H9 (cell line): ENCODE results near the gene CTAG2. TPM values are rescaled to one million over a fixed set of nuclear protein-coding genes. Genes with fewer than 3 reads are reported as not detected.

Experiments
- DNase-seq: peaks from one replicate; pipeline ENCODE4 v3.0.0-alpha.2; 2017
- H2AFZ ChIP-seq: one replicate; pipeline ENCODE4 v1.6.1; 2013; ENCODE audit warnings: mild to moderate bottlenecking, low read length, control low read depth, moderate library complexity
- H2AK5ac ChIP-seq: 2 replicates; pipeline ENCODE4 v1.6.1; 2013; ENCODE audit warnings: low read length, control low read depth, mixed read lengths; ENCODE audit not compliant: insufficient read length
- H2BK120ac ChIP-seq: one replicate; pipeline ENCODE4 v1.6.1; 2013; ENCODE audit warnings: low read depth, mild to moderate bottlenecking, low read length, control low read depth, inconsistent platforms; ENCODE audit not compliant: poor library complexity, severe bottlenecking
- H2BK12ac ChIP-seq: 2 replicates; pipeline ENCODE4 v1.6.1; 2013; ENCODE audit warnings: low read length, control low read depth, mixed read lengths, low read depth; ENCODE audit not compliant: insufficient read length
- H2BK15ac ChIP-seq: 2 replicates; pipeline ENCODE4 v1.6.1; 2013; ENCODE audit warnings: low read depth, low read length, control low read depth
- H2BK20ac ChIP-seq: one replicate; pipeline ENCODE4 v1.6.1; 2013; ENCODE audit warnings: low read depth, mild to moderate bottlenecking, low read length, control low read depth, inconsistent platforms; ENCODE audit not compliant: poor library complexity, severe bottlenecking
- H2BK5ac ChIP-seq: 2 replicates; pipeline ENCODE4 v1.6.1; 2013; ENCODE audit warnings: low read length, control low read depth, mixed read lengths; ENCODE audit not compliant: insufficient read length
- H3K14ac ChIP-seq: 2 replicates; pipeline ENCODE4 v1.6.1; 2013; ENCODE audit warnings: low read length, control low read depth; ENCODE audit not compliant: insufficient read depth
- H3K18ac ChIP-seq: 2 replicates; pipeline ENCODE4 v1.6.1; 2013; ENCODE audit warnings: low read depth, mild to moderate bottlenecking, mixed read lengths, low read length, control low read depth; ENCODE audit not compliant: insufficient read length
- H3K23ac ChIP-seq: 2 replicates; pipeline ENCODE4 v1.6.1; 2013; ENCODE audit warnings: low read length, control low read depth, mixed read lengths, low read depth; ENCODE audit not compliant: insufficient read length
- H3K23me2 ChIP-seq: 2 replicates; pipeline ENCODE4 v1.6.1; 2013; ENCODE audit warnings: low read depth, mild to moderate bottlenecking, mixed read lengths, low read length, control low read depth; ENCODE audit not compliant: insufficient read length, poor library complexity, severe bottlenecking
- H3K27ac ChIP-seq: 2 replicates; pipeline ENCODE4 v1.5.1; 2013; ENCODE audit warnings: low read length, control low read depth, mixed read lengths, low read depth; ENCODE audit not compliant: insufficient read length
- H3K27me3 ChIP-seq: 2 replicates; pipeline ENCODE4 v1.6.1; 2013; ENCODE audit warnings: low read length, control low read depth, inconsistent platforms; ENCODE audit not compliant: insufficient read depth
- H3K4ac ChIP-seq: 2 replicates; pipeline ENCODE4 v1.6.1; 2013; ENCODE audit warnings: low read depth, mild to moderate bottlenecking, control low read depth, inconsistent platforms, low read length, moderate library complexity
- H3K4me1 ChIP-seq: 2 replicates; pipeline ENCODE4 v1.6.1; 2013; ENCODE audit warnings: low read length, control low read depth, inconsistent platforms; ENCODE audit not compliant: insufficient read depth
- H3K4me2 ChIP-seq: 2 replicates; pipeline ENCODE4 v1.6.1; 2013; ENCODE audit warnings: low read length, control low read depth, mixed read lengths; ENCODE audit not compliant: insufficient read length, insufficient read depth
- H3K56ac ChIP-seq: 2 replicates; pipeline ENCODE4 v1.6.1; 2013; ENCODE audit warnings: low read depth, mild to moderate bottlenecking, mixed read lengths, low read length, control low read depth; ENCODE audit not compliant: insufficient read length
- H3K79me1 ChIP-seq: 2 replicates; pipeline ENCODE4 v1.6.1; 2013; ENCODE audit warnings: low read depth, mild to moderate bottlenecking, moderate library complexity, low read length, control low read depth, inconsistent platforms; ENCODE audit not compliant: insufficient read depth, poor library complexity, severe bottlenecking
- H3K79me2 ChIP-seq: 2 replicates; pipeline ENCODE4 v1.6.1; 2013; ENCODE audit warnings: low read length, control low read depth, inconsistent platforms; ENCODE audit not compliant: insufficient read depth
- H3K9ac ChIP-seq: 2 replicates; pipeline ENCODE4 v1.6.1; 2013; ENCODE audit warnings: low read length, control low read depth, mixed read lengths; ENCODE audit not compliant: insufficient read length; ENCODE audit errors: extremely low read depth
- H3K9me3 ChIP-seq: one replicate; pipeline ENCODE4 v1.6.1; 2013; ENCODE audit warnings: low read depth, low read length, inconsistent platforms; ENCODE audit not compliant: control insufficient read depth
- H3T11ph ChIP-seq: one replicate; pipeline ENCODE4 v1.6.1; 2013; ENCODE audit warnings: mild to moderate bottlenecking, low read length, control low read depth, inconsistent platforms
- H4K20me1 ChIP-seq: one replicate; pipeline ENCODE4 v1.6.1; 2013; ENCODE audit not compliant: control insufficient read depth, insufficient read length, insufficient read depth
- H4K5ac ChIP-seq: 2 replicates; pipeline ENCODE4 v1.6.1; 2013; ENCODE audit warnings: low read depth, mild to moderate bottlenecking, mixed read lengths, low read length, control low read depth; ENCODE audit not compliant: insufficient read length
- H4K8ac ChIP-seq: replicated peaks from 2 replicates; pipeline ENCODE4 v1.6.1; 2013; ENCODE audit warnings: low read length, control low read depth, mixed read lengths, low read depth; ENCODE audit not compliant: insufficient read length
- H4K91ac ChIP-seq: 2 replicates; pipeline ENCODE4 v1.6.1; 2013; ENCODE audit warnings: low read depth, mild to moderate bottlenecking, moderate library complexity, mixed read lengths, low read length, control low read depth; ENCODE audit not compliant: insufficient read length
- H3K27ac Mint-ChIP-seq, 3 experiments: 2 replicates in 2 of 3; 3 replicates in 1 of 3; pipeline ENCODE4 v1.8.0; 2020 to 2021; ENCODE audit warnings: mixed read lengths in 3 of 3, mild to moderate bottlenecking in 1 of 3, moderate library complexity in 1 of 3
- H3K27me3 Mint-ChIP-seq: 2 replicates; pipeline ENCODE4 v1.8.0; 2021; ENCODE audit warnings: low read depth, mild to moderate bottlenecking, moderate library complexity, mixed read lengths
- H3K36me3 Mint-ChIP-seq, 3 experiments: 2 replicates in 2 of 3; 3 replicates in 1 of 3; pipeline ENCODE4 v1.8.0; 2020 to 2021; ENCODE audit warnings: low read depth in 3 of 3, mixed read lengths in 3 of 3; ENCODE audit not compliant: insufficient read depth in 1 of 3
- H3K4me1 Mint-ChIP-seq, 2 experiments: 2 replicates each; pipeline ENCODE4 v1.8.0; 2020; ENCODE audit warnings: mixed read lengths in 2 of 2
- H3K4me3 Mint-ChIP-seq, 2 experiments: 2 replicates in 1 of 2; 3 replicates in 1 of 2; pipeline ENCODE4 v1.8.0; 2020 to 2021; ENCODE audit warnings: mild to moderate bottlenecking in 2 of 2, mixed read lengths in 2 of 2, moderate library complexity in 1 of 2
- H3K9me3 Mint-ChIP-seq, 2 experiments: 2 replicates in 1 of 2; 3 replicates in 1 of 2; pipeline ENCODE4 v1.8.0; 2020; ENCODE audit warnings: mild to moderate bottlenecking in 2 of 2, mixed read lengths in 2 of 2, moderate library complexity in 1 of 2
- CTCF ChIP-seq: fragments of 200-600 bp; sonication (generic); conservative IDR thresholded peaks from 3 replicates; pipeline ENCODE4 v1.8.0; 2021; ENCODE audit warnings: antibody characterized with exemption, mild to moderate bottlenecking
- WGBS: extraction: QIAGEN DNeasy Blood & Tissue Kit; methylation state at CpG from one replicate; pipeline ENCODE4 v1.1.7; 2013; ENCODE audit warnings: missing lambda C conversion rate, low lambda C conversion rate, mixed read lengths; ENCODE audit not compliant: insufficient read length; ENCODE audit errors: extremely low coverage; 5-methylcytosine and 5-hydroxymethylcytosine counted together
- total RNA-seq: library from RNA; stranded (reverse); gene quantifications from 2 replicates; pipeline ENCODE4 v1.2.1, GENCODE V29; 2021

Gene CTAG2
- total RNA-seq, 1 experiment from 2014 or later = not detected

GRCh38 chrX:154660541-154660940 lies 7.2 kb upstream of the CTAG2 start:
- H2BK12ac ChIP-seq = no peak overlapping the region
- H2AK5ac ChIP-seq = no peak overlapping the region
- H3K27me3 Mint-ChIP-seq = peaks cover 5% of the 10 kb centered on the region

More at GRCh38 chrX:154660541-154660940, 7.2 kb upstream of the CTAG2 start:
- no peak overlapping the region for H2BK120ac ChIP-seq
- no peak overlapping the region for H4K5ac ChIP-seq
- peaks cover 57% of the 10 kb centered on the region for H3K9me3 ChIP-seq
- H2AFZ ChIP-seq = no peak overlapping the region
- H3K36me3 Mint-ChIP-seq = peaks cover 0 to 6% (median 5%) of the 10 kb centered on the region in 3 experiments; a peak in 3 of 7 replicates
- H3K9ac ChIP-seq = no peak overlapping the region
- H3K4me2 ChIP-seq = no peak overlapping the region
- no peak overlapping the region for H2BK15ac ChIP-seq
- H3K18ac ChIP-seq = no peak overlapping the region
- H4K91ac ChIP-seq = no peak overlapping the region
- H4K8ac ChIP-seq = no peak overlapping the region
- H3K56ac ChIP-seq = no peak overlapping the region
- no peaks in the 10 kb centered on the region for H3K79me1 ChIP-seq
- no peak overlapping the region for H2BK5ac ChIP-seq
- H3K79me2 ChIP-seq = no peaks in the 10 kb centered on the region
- TF ChIP-seq CTCF = no peak
- no peak overlapping the region for H3K14ac ChIP-seq
- H3K23ac ChIP-seq = no peak overlapping the region
- no peak overlapping the region for H3K27ac Mint-ChIP-seq
- no peaks in the 10 kb centered on the region for H3K4me1 ChIP-seq
- DNase-seq = no peak
- no peaks in the 10 kb centered on the region for H3K23me2 ChIP-seq
- H3K4ac ChIP-seq = no peak overlapping the region
- H2BK20ac ChIP-seq = no peak overlapping the region
- no peaks in the 10 kb centered on the region for H3K27me3 ChIP-seq
- no peak overlapping the region for H3K27ac ChIP-seq
- WGBS = no CpG with 5 or more reads among the region's 6 CpGs
- no peaks in the 10 kb centered on the region for H3K4me1 Mint-ChIP-seq
- no peak overlapping the region for H3T11ph ChIP-seq
- no peak overlapping the region for H3K4me3 Mint-ChIP-seq
- H4K20me1 ChIP-seq = no peaks in the 10 kb centered on the region
- peaks cover 83 to 85% of the 10 kb centered on the region in 2 experiments for H3K9me3 Mint-ChIP-seq
